Upper lobe of right lung (tissue), 1 donor: Measurements from ENCODE around the gene ENO3. TPM values are rescaled to one million over a fixed set of nuclear protein-coding genes. Genes with fewer than 3 reads are reported as not detected.

Source experiments
- ATAC-seq: fragments of 200-7000 bp; cut with Tn5 transposase; one replicate; pipeline ENCODE4 v1.9.1; 2020; ENCODE audit warnings: mild to moderate bottlenecking, moderate library complexity
- DNase-seq: peaks from one replicate; pipeline ENCODE4 v3.0.0-alpha.2; 2020
- H3K27ac ChIP-seq: fragments of 200-600 bp; one replicate; pipeline ENCODE4 v1.8.0; 2022
- H3K27me3 ChIP-seq: fragments of 200-600 bp; one replicate; pipeline ENCODE4 v1.8.0; 2022; ENCODE audit warnings: mild to moderate bottlenecking
- H3K36me3 ChIP-seq: fragments of 200-600 bp; one replicate; pipeline ENCODE4 v1.8.0; 2022
- H3K4me1 ChIP-seq: fragments of 200-600 bp; one replicate; pipeline ENCODE4 v1.8.0; 2022
- H3K4me3 ChIP-seq: fragments of 200-600 bp; one replicate; pipeline ENCODE4 v1.8.0; 2022; ENCODE audit warnings: mild to moderate bottlenecking
- H3K9me3 ChIP-seq: fragments of 200-600 bp; one replicate; pipeline ENCODE4 v1.8.0; 2022
- intact Hi-C: fragments of 100-400 bp; cut with DNase I; formaldehyde crosslinking; loops from one replicate; pipeline ENCODE4 v1.11.0; 2022
- total RNA-seq: library from RNA; stranded (reverse); fragmentation: NEBNext Ultra II Directional; extraction: Animal tissue kit (Norgen Biotek cat#: 25700); gene quantifications from one replicate; pipeline ENCODE4 v1.2.1, GENCODE V29; 2021
- TF ChIP-seq, protein P1 (sequence below): fragments of 200-600 bp; IDR thresholded peaks from one replicate; pipeline ENCODE4 v1.8.0; 2022; ENCODE audit warnings: antibody characterized with exemption
- donor health status: DM: no; HTN: yes; CAD: no; lungs with severe emphysema.

The ENO3 gene
- total RNA-seq, 1 donor from 2014 or later: 8.6 TPM

DNA sequence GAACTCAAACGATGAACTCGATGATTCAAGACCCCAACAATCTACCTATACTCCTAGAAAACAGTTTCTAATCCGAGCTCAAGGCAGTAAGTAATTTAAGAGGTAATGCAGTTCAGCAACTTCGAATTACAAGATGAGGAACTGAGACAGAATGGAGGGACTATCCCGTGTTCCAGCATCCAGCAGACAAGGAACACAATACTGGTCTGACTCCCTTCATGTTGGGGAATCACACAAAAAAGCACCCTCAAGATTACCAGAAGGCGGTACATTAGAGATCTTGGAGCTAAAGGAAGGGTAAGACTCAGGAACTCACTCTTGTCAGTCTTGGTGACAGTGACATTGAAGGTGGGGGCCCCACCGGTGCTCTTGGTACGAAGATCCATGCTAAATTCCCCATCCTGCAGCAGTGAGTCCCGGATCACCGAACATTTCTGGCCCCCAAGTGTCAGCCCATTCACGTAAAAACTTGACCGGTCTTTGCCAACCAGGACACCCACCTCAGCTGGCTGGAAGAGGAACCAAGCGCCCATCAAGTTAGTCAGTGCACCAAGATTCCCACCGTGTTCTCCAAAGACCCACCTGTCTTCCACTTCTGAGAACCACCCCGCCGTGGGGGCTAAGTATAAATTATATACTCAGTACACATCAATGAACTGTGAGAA, 4.5 kb upstream of the ENO3 start:
- intact Hi-C loops: no loop called here
- H3K9me3 ChIP-seq: no peaks in the 10 kb centered on the region
- ATAC-seq: no peak
- peaks cover 64% of the 10 kb centered on the region for H3K4me1 ChIP-seq
- H3K27ac ChIP-seq: peak overlapping the region; percentile 97
- no peak for DNase-seq
- TF ChIP-seq, protein P1, sequence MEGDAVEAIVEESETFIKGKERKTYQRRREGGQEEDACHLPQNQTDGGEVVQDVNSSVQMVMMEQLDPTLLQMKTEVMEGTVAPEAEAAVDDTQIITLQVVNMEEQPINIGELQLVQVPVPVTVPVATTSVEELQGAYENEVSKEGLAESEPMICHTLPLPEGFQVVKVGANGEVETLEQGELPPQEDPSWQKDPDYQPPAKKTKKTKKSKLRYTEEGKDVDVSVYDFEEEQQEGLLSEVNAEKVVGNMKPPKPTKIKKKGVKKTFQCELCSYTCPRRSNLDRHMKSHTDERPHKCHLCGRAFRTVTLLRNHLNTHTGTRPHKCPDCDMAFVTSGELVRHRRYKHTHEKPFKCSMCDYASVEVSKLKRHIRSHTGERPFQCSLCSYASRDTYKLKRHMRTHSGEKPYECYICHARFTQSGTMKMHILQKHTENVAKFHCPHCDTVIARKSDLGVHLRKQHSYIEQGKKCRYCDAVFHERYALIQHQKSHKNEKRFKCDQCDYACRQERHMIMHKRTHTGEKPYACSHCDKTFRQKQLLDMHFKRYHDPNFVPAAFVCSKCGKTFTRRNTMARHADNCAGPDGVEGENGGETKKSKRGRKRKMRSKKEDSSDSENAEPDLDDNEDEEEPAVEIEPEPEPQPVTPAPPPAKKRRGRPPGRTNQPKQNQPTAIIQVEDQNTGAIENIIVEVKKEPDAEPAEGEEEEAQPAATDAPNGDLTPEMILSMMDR: no peak
- H3K36me3 ChIP-seq: peaks cover 49% of the 10 kb centered on the region
- H3K27me3 ChIP-seq: no peaks in the 10 kb centered on the region
- peak overlapping the region; percentile 99 for H3K4me3 ChIP-seq

DNA sequence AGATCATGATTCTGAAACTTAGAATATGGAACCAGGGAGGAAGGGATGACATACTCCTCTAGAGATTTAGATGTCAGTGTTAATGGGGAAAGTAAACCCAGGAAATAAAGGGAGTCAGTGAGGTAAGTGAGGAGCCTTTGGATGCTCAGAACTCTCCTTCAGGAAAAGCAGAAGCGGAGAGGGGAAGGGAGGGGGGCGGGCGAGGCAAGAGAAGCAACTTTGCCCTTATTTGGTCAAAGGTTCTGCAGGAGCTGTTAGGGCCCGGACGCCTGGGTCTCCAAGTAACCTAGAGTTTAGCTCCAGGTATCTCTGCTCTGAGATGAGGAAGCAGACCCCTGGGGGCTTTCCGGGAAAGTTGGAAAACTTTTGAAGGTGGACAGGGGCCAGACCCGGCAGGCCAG, 3.9 kb upstream of the ENO3 start:
- DNase-seq (no peak), ATAC-seq (no peak)
- Histone ChIP-seq H3K9me3 (no peaks in the 10 kb centered on the region), H3K27ac (peak overlapping the region; percentile 97), H3K4me3 (peak overlapping the region; percentile 99), H3K27me3 (no peaks in the 10 kb centered on the region), H3K36me3 (peaks cover 47% of the 10 kb centered on the region), H3K4me1 (peaks cover 58% of the 10 kb centered on the region)
- TF ChIP-seq, protein P1: no peak
- intact Hi-C loops: no loop called here

DNA sequence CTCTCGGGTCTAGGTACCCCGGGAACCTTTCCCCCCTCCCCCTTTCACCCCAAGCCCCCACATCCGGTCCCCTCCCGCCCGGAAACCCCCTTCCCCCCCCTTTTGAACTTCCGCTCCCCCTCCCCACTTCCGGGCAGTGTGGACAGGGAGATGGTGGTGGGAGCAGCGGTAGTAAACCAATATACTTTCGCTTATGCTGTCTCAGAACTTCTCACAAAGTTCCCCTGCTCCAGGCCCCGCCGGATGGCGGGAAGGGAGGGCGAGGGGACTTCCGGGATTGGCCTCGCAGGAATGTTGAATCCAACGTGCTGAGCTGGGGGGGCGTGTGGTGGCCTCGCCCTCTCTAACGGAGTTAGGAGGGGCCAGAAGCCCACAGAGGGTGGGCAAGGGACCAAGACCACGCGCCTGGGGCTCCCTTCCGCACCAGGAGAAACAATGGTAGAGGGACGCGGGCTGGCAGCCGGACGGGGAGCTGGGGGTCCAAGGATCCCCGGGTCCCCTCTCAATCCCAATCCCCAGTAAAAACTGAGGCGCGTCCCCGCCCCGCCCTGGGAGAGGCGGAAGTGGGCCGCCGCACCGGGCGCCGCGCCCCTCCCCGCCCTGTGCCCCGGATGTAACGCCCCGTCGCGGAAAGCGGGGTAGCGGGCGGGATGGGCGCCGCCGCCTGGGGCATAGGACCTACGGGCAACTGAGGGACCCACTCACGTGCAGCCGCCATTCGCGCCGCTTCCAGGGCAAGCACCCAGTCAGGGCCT, 3.3 kb upstream of the ENO3 start:
- ATAC-seq: peak; percentile 52
- no peaks in the 10 kb centered on the region for H3K27me3 ChIP-seq
- H3K4me3 ChIP-seq: peak overlapping the region; percentile 99
- peaks cover 54% of the 10 kb centered on the region for H3K4me1 ChIP-seq
- TF ChIP-seq, protein P1: no peak
- H3K9me3 ChIP-seq: no peaks in the 10 kb centered on the region
- intact Hi-C loops: no loop called here
- peak; percentile 88 for DNase-seq
- H3K27ac ChIP-seq: peak overlapping the region; percentile 97
- H3K36me3 ChIP-seq: peaks cover 41% of the 10 kb centered on the region

DNA sequence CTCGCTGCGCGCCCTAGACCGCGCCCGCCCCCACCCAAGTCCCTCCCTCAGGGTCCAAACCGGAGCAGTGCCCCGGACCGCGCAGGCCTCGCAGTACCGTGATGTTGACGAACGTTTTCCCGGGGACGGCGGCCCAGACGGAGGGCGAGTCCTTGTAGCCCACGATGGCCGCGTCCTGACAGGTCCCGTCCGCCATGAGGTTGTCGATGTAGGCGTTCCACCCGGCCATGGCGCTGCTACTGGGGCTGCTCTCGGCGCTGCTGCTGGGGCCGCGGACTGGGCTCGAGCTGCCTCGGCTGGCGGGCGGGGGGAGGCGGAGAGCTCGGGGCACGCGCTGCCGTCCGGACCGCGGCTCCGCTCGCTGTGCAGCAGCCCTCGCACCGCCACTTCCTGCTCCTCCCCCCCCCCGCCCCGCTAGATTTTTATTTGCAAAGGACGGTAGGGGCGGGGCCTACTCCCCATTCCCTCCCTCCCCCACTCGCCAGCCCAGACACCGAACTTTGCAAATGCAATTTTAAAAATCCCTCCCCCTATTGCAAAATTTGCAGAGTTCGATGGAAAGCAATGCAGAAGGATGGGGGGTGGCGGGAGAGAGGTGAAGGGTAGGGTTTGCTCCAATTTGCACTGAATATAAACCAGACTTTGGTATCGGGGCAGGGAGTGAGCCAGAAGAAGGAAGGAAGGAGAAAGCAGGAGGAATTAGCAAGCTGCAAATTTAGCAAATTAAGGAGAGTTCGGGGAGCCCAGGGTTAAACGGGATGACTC, 2.6 kb upstream of the ENO3 start, which contains the start of gene PFN1:
Gene PFN1, minus strand, starts transcription at position 365 of the 765 bp plus-strand sequence. Its CDS starts 136 bp downstream, at position 229.
- TF ChIP-seq, protein P1: no peak
- peak; percentile 80 for ATAC-seq
- intact Hi-C loops: no loop called here
- Histone ChIP-seq H3K9me3 (no peaks in the 10 kb centered on the region), H3K4me1 (peaks cover 46% of the 10 kb centered on the region), H3K27ac (peak within 1 kb of the TSS; percentile 97), H3K27me3 (no peaks in the 10 kb centered on the region), H3K36me3 (peaks cover 33% of the 10 kb centered on the region), H3K4me3 (peak within 1 kb of the TSS; percentile 99)
- peak; percentile 95 for DNase-seq

DNA sequence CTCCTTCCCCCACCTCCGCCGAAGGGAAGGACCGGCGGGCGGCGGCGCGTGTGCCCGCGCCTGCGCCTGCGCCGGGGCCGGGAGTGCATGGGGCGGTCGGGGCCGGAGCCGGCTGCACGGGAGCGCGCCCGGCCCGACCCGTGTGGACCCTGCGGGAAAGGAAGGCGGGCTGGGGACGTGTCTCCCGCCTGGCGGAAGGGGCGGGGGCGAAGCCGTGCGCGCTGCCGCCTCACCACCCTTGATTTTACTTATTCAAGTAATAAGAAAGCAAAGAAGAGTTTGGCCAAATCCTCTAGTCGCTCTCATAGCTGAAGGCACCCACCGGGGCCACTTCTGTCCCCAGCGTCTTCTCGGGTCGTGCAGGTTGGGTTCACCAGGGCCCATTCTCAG, 2.0 kb upstream of the ENO3 start:
- H3K9me3 ChIP-seq: no peaks in the 10 kb centered on the region
- intact Hi-C loops: no loop called here
- peak overlapping the region; percentile 99 for H3K4me3 ChIP-seq
- TF ChIP-seq, protein P1: no peak
- peaks cover 46% of the 10 kb centered on the region for H3K4me1 ChIP-seq
- H3K27me3 ChIP-seq: no peaks in the 10 kb centered on the region
- peak; percentile 94 for DNase-seq
- peaks cover 27% of the 10 kb centered on the region for H3K36me3 ChIP-seq
- peak overlapping the region; percentile 97 for H3K27ac ChIP-seq
- peak; percentile 80 for ATAC-seq
